ENCODE measurements around the gene NFIC. TPM values are rescaled to one million over a fixed set of nuclear protein-coding genes. Genes with fewer than 3 reads are reported as not detected.

Gene NFIC
- total and polyA plus RNA-seq, 10 of the 15 experiments (the other 5 are each of a cell fraction or from before 2014, with no cell fraction given): 0.71 to 53.5 (median 10.2) TPM

GRCh38 chr19:3510727-3511126 lies 144.3 kb downstream of the NFIC start:
- ChIA-PET SMC1A (ENCODE audit: uncharacterized antibody, unreplicated experiment) (no interaction called here), POLR2A (no interaction called here)

More at GRCh38 chr19:3510727-3511126, 144.3 kb downstream of the NFIC start:
- intact Hi-C loops (cut with micrococcal nuclease; ENCODE audit: unreplicated experiment): no loop called here
- Histone ChIP-seq H3K9me3 (replicated peaks; ENCODE audit: control insufficient read depth, insufficient read depth, low read length) (no peaks in the 10 kb centered on the region), H3K4me1 (ENCODE audit: control insufficient read depth, insufficient read depth, low read length) (peaks cover 7% of the 10 kb centered on the region), H3K27ac (ENCODE audit: control insufficient read depth, insufficient read depth) (no peak overlapping the region), H2AFZ (ENCODE audit: control insufficient read depth, low read depth, low read length) (no peak overlapping the region), H4K20me1 (ENCODE audit: control insufficient read depth, insufficient read depth) (no peaks in the 10 kb centered on the region), H3K27me3 (replicated peaks in 1 of 2; ENCODE audit: control insufficient read depth in 2 of 2, insufficient read depth in 2 of 2, low read length in 1 of 2) (no peaks in the 10 kb centered on the region), H3K4me3 (no peak overlapping the region), H3K36me3 (ENCODE audit: control insufficient read depth in 2 of 2, insufficient read depth in 2 of 2, low read length in 1 of 2) (peaks cover 0 to 1% of the 10 kb centered on the region in 2 experiments; a peak in 3 of 4 replicates), H3K4me2 (ENCODE audit: control insufficient read depth, insufficient read depth) (no peak overlapping the region), H3K9ac (ENCODE audit: control insufficient read depth, insufficient read depth, low read length) (no peak overlapping the region), H3K79me2 (ENCODE audit: control insufficient read depth, insufficient read depth, low read length) (peaks cover 46% of the 10 kb centered on the region)
- in situ Hi-C loops (cut with MboI): no loop called here
- no peak for DNase-seq (ENCODE audit: low read depth, low spot score)
- BruUV-seq (replicated peaks): no TSS peak
- ChIA-PET CTCF (no interaction called here), RAD21 (ENCODE audit: unreplicated experiment) (no interaction called here)
- FAIRE-seq: no peak
- WGBS (ENCODE audit: insufficient coverage, insufficient replicate concordance, low lambda C conversion rate, missing lambda C conversion rate): 87% methylated on average over 22 of the region's 22 CpGs
- no peak for ATAC-seq
- TF ChIP-seq STAT3 (IDR thresholded peaks at IDR 0.05; ENCODE audit: low read depth, low read length): no peak
- TF ChIP-seq IRF5 (IDR thresholded peaks at IDR 0.05; ENCODE audit: borderline replicate concordance): no peak
- no peak for TF ChIP-seq POLR2AphosphoS5 (IDR thresholded peaks at IDR 0.05; ENCODE audit: low read length)
- no peak for TF ChIP-seq TCF3 (IDR thresholded peaks at IDR 0.05; ENCODE audit: borderline replicate concordance, insufficient read depth, low read depth, low read length)
- no peak for TF ChIP-seq USF2 (IDR thresholded peaks at IDR 0.05; ENCODE audit: borderline replicate concordance, low read depth, low read length)
